GM12878 (cell line): Measurements from ENCODE around the gene CHCHD3.

Experiments
- CTCF ChIP-seq, 3 experiments: IDR thresholded peaks in 2 of 3; conservative IDR thresholded peaks in 1 of 3; 2 replicates each; pipeline ENCODE4 v1.5.1; 2011; ENCODE audit warnings: low read depth in 3 of 3, low read length in 3 of 3, mild to moderate bottlenecking in 3 of 3, control low read depth in 2 of 3, moderate library complexity in 2 of 3, inconsistent platforms in 1 of 3, mixed read lengths in 1 of 3; ENCODE audit not compliant: control insufficient read depth in 2 of 3, insufficient read depth in 1 of 3; ENCODE audit errors: extremely low read depth in 1 of 3
- NRF1 ChIP-seq: conservative IDR thresholded peaks from 2 replicates; pipeline ENCODE4 v1.6.1; 2011; ENCODE audit warnings: mild to moderate bottlenecking, low read depth, low read length, improper control_type of control experiment
- ZNF24 ChIP-seq: fragments of 450-650 bp; IDR thresholded peaks from 2 replicates; pipeline ENCODE4 v1.6.1; 2017; ENCODE audit warnings: antibody characterized with exemption, mild to moderate bottlenecking

DNA sequence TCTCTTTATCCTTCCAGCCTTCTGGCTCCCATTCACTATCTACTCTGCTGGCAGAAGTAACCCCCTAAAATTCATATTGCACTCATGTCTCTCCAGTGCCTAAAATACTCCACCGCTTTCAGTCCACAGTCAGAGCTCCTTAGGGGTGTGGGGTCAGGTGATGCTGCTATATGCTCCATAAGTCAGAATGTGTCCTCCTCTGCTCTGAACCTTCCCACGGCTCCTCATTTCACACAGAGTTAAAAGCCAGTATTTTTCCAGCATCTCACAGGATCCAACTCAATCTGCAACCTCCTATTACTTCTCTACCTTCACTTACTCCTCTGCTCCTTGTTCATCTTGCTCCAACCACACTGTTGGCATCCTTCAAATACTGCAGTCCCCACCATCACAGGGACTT lies 31.1 kb upstream of the CHCHD3 start:
- TF ChIP-seq ZNF24 (no peak), NRF1 (no peak), CTCF (IDR thresholded peaks at IDR 0.05 in 2 of 3, conservative IDR thresholded peaks at IDR 0.05 in 1 of 3; ENCODE audit: control insufficient read depth in 2 of 3, extremely low read depth in 1 of 3, insufficient read depth in 1 of 3, low read depth in 3 of 3, low read length in 3 of 3) (no peak)
